Measurements from ENCODE around the gene COQ8A.

COQ8A gene

DNA sequence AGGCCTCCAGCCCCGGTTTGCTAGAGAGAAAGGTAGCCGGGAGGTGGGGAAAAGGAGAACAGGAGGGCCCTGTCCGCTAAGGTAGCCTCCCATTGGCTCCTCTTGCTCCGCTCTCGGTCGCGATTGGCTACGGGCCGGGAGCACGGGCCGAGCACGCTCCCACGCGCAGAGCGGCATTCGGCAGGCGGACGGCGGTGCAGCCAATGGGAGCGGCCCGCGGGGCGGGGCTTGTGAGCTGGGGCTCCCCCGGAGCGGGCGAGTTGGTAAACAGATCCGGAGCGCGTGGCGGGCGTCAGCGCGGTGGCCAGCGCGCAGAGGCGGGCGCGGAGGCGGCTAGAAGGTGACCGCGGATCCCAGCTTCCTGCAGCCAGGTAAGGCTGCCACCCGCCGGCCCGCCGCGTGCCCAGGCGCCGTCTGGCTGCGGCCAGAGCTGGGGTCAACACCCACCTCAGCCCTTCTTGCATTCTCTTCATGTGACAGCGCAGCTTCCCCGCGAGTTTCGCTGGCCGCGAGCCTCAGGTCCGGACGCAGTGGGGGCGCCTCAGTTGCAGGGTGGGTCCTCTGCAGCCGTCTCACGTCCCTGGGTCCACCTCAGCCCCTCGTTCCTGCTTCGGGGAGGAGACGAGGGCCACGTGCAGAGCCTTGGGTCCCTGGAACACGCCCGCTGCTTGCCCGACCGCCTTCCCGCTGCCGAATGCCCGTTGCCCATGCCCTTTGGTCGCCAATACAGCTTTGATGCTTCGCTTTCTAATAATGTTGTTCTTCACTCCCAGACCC, at the start of gene COQ8A:
COQ8A (plus strand) TSS at position 266 of the 777 bp plus-strand sequence. CDS start 21,092 bp downstream, outside the sequence.
- peak; percentile 100 for DNase-seq

DNA sequence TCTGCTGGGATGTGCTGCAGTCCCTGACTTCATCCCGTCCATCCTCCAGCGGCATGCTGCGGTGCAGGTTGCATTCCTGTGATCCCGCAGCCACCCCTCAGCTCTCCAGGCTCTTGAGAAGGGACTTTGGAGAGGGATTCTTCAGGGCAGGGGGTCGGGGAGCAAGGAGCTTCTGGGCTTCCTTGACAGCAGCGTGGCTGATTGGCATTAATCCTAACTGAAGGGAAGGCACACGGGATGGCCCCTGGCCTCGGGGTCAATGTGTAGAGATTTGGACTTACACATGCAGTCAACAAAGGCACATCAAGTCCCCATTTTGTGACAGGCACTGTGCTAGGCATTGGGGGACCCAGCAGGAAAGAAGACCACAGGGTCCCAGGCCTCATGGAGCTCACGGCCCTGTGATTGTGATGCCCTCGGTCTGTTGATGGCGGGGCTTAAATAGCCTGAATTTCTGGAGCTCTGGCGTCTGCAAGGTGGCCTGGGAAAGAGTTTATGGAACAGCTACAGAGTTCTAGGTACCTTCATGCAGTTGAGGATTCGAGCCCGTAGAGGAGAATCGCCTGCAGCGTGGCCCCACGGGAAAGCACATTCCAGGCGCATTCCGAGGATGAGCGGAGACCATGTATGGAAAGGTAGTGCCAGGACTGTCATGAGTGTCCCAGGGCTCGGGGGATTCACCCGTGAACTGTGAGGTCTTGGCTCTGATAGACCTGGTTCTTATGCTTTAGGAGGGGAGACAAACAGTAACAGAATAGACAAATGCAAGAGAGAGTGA, 49.6 kb upstream of the COQ8A start:
- no peak for DNase-seq

DNA sequence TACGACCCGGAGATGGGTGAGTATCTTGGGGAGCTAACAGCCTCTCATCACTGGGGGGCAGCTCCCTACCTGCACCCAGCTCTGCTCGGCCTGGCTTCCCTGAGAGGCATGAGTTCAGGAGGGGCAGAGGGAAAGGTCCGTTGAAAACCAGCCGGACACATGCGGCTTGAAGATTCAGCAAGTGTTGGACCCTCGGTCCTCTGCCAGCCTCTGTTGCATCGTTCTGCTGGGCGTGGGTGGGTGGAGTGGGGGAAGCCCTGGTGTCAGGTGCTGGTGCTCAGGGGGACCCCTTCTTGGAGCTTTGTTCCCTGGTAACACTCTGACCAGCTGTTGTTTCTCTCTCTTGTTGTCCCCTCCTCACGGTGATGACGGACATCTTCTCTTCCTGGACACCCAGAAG, 48.7 kb upstream of the COQ8A start:
- DNase-seq: no peak

DNA sequence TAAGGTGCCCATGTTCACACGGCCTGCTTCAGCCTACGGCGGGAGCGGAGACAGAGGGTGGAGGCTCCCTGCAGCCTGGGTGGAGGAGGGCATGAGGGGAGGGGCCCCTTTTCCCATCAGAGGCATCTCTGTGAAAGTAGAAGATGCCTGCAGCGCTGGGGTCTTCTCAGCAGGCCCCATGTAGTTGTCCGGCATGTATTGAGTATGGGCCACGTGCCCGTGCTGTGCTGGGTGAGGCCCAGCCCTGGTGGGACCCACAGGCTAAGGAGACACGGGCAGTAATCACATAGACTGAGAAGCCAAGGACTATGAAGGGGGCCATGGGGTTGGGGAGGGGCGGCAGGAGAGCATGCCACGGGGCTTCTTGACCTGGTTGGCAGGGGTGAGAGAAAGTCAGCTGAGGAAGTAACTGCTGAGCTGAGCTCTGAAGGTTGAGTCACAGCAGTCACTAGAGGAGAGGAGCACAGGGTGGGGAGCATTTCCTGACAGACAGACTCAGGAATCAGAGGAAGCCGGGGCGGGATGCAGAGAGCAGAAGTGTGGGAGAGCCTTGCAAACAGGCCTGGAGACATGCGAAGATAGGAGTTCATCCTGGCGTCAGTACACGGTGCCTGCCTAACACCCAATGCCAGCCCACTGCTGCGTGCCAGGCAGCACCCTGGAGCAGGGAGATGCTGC, 48.1 kb upstream of the COQ8A start:
- DNase-seq: no peak

- DNase-seq: no peak
Measured at GRCh38 chr1:226892524-226892875, 47.6 kb upstream of the COQ8A start.

GRCh38 chr1:226893936-226894335, 46.2 kb upstream of the COQ8A start:
- DNase-seq: no peak

GRCh38 chr1:226894826-226895225, 45.3 kb upstream of the COQ8A start:
- no peak for DNase-seq

GRCh38 chr1:226895644-226896043, 44.5 kb upstream of the COQ8A start:
- DNase-seq: no peak

DNA sequence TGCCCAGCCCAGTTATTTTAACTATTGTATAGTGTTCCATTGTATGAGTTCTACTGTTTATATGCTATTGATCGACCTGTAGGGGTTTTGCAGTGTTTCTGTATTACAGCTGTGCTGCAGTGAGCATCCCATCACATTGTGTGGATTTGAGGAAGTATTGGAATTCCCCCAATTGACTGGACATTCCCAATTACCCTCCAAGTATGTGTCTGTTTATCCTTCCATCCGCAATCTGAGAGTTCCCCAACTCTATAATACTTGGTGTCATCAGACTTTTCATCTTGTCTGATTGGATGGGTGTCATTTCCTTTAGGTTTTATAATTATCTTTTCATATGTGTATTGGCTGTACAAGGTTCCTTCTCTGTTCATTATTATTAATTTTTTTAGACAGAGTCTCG, 41.8 kb upstream of the COQ8A start:
- DNase-seq: no peak

GRCh38 chr1:226901421-226901820, 38.7 kb upstream of the COQ8A start:
- no peak for DNase-seq

DNA sequence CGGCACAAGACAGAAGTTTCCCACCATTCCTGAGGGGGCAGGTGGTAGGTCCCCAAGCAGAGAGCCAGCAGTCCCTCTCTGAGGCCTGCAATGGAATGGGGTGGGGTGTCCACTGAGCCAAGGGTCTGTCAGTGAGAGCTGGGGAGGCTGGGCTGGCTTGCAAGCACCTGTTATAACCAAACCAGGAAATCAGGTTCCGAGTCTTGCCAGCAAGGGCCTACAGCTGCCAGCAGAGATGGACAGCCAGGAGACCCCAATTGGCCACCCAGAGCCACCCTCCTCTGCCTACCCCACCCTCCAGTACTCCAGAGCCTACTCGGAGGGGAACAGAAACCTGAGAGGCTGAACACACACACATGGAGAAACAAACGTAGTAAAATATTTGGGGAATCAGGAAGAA, 37.5 kb upstream of the COQ8A start:
- no peak for DNase-seq

GRCh38 chr1:226903819-226904716, 36.0 kb upstream of the COQ8A start:
- DNase-seq: no peak

GRCh38 chr1:226904772-226905171, 35.3 kb upstream of the COQ8A start:
- DNase-seq: no peak

- DNase-seq: no peak
Measured at GRCh38 chr1:226908419-226908818, 31.7 kb upstream of the COQ8A start.

GRCh38 chr1:226908913-226909312, 31.2 kb upstream of the COQ8A start:
- DNase-seq: no peak

DNA sequence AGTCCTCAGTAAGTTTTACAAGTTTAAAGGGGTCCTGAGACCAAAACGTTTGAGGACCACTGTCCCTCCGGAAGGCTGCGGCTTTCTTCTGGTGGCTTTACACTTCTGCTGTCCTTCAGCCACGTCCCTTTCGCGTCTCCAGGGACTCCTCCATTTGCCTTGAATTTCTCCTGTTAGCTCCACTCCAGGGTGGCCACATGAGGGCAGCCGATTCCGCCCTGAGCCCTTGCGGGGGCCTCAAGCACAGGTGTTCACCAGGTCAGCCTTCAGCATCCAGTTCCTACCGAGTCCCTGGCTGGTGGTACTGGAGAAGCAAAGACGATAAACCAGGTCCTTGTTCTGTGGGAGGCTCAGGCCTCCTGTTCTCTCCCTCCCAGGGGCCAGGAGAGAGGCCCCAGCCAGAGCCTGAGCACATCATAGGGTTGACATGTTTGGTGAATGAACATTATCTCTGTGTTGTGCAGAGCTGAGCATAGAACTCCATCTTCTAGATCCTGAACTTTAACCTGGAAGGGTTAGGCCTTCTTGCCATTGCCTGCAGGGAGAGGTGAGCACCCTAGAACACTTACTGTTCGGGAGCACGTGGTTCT, 27.4 kb upstream of the COQ8A start:
- peak; percentile 87 for DNase-seq

GRCh38 chr1:226915672-226915995, 24.5 kb upstream of the COQ8A start:
- DNase-seq: no peak

GRCh38 chr1:226916497-226916896, 23.6 kb upstream of the COQ8A start:
- no peak for DNase-seq

DNA sequence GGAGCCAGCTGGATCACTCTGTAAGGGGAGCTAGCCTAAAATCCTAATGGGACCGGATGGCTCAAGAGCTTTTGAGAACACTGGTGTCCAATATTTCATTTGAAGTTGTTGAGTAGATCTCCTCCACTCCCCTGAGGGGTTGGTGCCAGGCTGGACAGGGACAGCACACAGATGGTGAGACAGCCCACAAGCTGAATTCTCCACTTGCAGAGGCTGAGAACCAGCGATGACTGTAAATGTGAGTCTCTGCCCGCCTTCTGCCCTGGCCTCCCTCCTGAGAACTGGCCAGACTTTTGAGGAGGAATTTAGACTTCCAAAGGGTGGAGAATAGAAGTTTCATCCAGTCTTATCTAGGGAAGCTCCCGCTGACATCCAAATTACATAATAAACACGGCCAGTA, 20.5 kb upstream of the COQ8A start:
- DNase-seq: no peak

DNA sequence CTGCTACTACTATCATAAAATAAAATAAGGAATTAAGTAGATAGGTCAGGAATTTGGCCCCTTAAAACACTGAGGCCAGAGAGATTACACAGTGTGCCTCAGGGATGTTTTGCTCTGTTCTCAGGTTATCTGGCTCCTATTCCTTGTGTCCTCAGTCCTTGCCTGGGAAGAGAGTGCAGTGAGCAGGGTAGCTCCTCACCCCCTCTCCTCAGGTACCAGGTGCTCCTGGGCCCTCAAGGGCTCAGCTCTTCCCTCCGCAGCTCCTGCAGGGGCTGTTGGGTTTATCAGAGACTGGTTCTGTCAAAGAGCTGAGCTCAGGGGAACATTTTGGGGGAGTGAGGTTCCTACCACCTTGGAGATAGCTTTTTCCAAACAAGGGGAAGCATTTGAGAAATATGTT, 20.1 kb upstream of the COQ8A start:
- no peak for DNase-seq

DNA sequence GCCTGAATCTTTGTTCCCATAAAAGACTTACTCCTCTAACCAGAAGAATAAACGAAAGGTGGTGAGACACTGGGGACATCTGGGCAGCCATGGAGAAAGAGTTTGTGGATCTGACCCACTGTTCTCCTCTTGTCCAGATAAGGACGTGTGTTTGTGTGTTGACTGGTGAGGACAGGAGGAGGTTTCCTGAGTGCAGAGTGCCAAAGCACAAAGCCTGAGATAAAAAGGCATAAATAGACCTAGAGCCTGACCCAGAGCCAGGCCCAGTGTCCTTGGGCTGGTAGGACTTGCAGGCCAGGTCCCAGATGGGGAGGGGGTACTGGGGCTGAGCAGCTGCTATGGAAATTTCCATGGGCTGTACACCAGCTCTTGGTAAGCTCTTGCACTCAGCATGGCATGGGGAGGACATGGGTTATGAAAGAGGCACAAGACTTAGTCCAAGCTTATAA, 19.6 kb upstream of the COQ8A start:
- no peak for DNase-seq

- DNase-seq: no peak
Measured at GRCh38 chr1:226921504-226921903, 18.6 kb upstream of the COQ8A start.

All from DMS53 (cell line).